Neural cell (in vitro differentiated cells): Measurements from ENCODE around the gene LCP2.

ENCODE experiments used
- EZH2 ChIP-seq: fragments of 200-600, 300-800 bp; shearing (Covaris generic), sonication (generic); IDR thresholded peaks from 2 replicates; pipeline ENCODE4 v1.6.1; 2014; ENCODE audit warnings: antibody characterized with exemption, low read length, borderline replicate concordance, mild to moderate bottlenecking; ENCODE audit not compliant: insufficient read depth, poor library complexity, severe bottlenecking
- MXI1 ChIP-seq: fragments of 450-650 bp; conservative IDR thresholded peaks from 2 replicates; pipeline ENCODE4 v1.6.1; 2014; ENCODE audit warnings: antibody characterized with exemption, mild to moderate bottlenecking; ENCODE audit not compliant: poor library complexity, severe bottlenecking
- POLR2AphosphoS5 ChIP-seq: IDR thresholded peaks from 2 replicates; pipeline ENCODE4 v1.6.1; 2012
- TF ChIP-seq, protein P1 (sequence below): fragments of 450-650 bp; IDR thresholded peaks from 2 replicates; pipeline ENCODE4 v1.5.1; 2014; ENCODE audit warnings: antibody characterized with exemption, mild to moderate bottlenecking, moderate library complexity; ENCODE audit not compliant: poor library complexity, severe bottlenecking

DNA sequence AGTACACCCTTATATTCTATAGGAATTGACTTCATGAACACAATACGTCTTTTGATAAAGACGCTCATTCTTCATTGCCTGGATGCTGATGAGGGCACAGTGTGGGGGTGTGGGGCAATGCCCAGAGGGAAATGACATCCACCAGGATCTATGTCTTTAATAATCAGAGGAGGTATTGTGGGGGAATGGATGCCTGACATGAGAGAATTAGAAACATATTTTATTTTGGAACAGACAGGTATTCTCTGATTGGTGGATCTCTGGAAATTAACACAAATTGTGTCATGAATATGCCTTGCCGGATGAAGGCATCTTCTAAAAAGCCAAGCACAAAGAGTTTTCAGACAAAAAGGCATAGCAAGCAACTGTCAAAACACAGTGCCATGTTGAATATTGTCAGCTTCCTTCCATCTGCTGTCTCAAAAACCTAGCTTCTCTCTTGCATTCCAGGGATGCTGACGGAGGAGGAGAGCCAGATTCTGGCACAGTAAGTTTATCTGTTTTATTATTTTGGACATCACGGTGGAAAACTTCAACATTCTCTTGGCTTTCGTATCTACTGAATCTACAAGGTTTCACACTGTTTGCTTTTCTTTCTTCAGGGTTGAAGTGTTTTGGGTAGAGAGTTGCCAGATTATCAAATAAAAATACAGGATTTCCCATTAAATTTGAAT lies 68.7 kb downstream of the LCP2 start:
- TF ChIP-seq EZH2 (no peak), POLR2AphosphoS5 (no peak), MXI1 (no peak)
- TF ChIP-seq, protein P1, sequence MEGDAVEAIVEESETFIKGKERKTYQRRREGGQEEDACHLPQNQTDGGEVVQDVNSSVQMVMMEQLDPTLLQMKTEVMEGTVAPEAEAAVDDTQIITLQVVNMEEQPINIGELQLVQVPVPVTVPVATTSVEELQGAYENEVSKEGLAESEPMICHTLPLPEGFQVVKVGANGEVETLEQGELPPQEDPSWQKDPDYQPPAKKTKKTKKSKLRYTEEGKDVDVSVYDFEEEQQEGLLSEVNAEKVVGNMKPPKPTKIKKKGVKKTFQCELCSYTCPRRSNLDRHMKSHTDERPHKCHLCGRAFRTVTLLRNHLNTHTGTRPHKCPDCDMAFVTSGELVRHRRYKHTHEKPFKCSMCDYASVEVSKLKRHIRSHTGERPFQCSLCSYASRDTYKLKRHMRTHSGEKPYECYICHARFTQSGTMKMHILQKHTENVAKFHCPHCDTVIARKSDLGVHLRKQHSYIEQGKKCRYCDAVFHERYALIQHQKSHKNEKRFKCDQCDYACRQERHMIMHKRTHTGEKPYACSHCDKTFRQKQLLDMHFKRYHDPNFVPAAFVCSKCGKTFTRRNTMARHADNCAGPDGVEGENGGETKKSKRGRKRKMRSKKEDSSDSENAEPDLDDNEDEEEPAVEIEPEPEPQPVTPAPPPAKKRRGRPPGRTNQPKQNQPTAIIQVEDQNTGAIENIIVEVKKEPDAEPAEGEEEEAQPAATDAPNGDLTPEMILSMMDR = no peak
